Epithelial cell of proximal tubule (primary cell): ENCODE data around the gene PPFIBP2. TPM values are rescaled to one million over a fixed set of nuclear protein-coding genes. Genes with fewer than 3 reads are reported as not detected.

Experiments
- DNase-seq: peaks from one replicate; pipeline ENCODE4 v3.0.0-alpha.2; 2011; ENCODE audit warnings: low read depth
- H3K4me3 ChIP-seq: 2 replicates; pipeline ENCODE4 v1.5.1; 2011; ENCODE audit warnings: low read depth, mild to moderate bottlenecking, low read length
- CTCF ChIP-seq: conservative IDR thresholded peaks from 2 replicates; pipeline ENCODE4 v1.5.1; 2012; ENCODE audit warnings: low read depth, mild to moderate bottlenecking, low read length
- total RNA-seq: library from RNA; depleted of rRNA; stranded (reverse); fragments of >200 nt; gene quantifications from 2 replicates; pipeline ENCODE4 v1.2.3, GENCODE V29; 2015

Gene PPFIBP2
- total RNA-seq, 1 donor from 2014 or later = 1.7 TPM

- DNase-seq = no peak
- TF ChIP-seq CTCF = no peak
- H3K4me3 ChIP-seq = no peak overlapping the region
Observed at GRCh38 chr11:7692426-7692825, 178.6 kb downstream of the PPFIBP2 start.

- H3K4me3 ChIP-seq = no peak overlapping the region
- no peak for DNase-seq
- TF ChIP-seq CTCF = no peak
Observed at GRCh38 chr11:7694235-7694634, 180.4 kb downstream of the PPFIBP2 start.

- DNase-seq = no peak
- no peak for TF ChIP-seq CTCF
- no peak overlapping the region for H3K4me3 ChIP-seq
Observed at GRCh38 chr11:7696424-7696823, 182.6 kb downstream of the PPFIBP2 start.

Other genes with a start within 250 kb of the PPFIBP2 start
- not detected in 2 replicates for gene OLFML1, start 28.5 kb upstream of the PPFIBP2 start, total RNA-seq
- gene CYB5R2, start 159.5 kb downstream of the PPFIBP2 start, total RNA-seq = 17.9 and 18.7 TPM in 2 replicates
- not detected in 2 replicates for gene OVCH2, start 192.5 kb downstream of the PPFIBP2 start, total RNA-seq